ENCODE results near the gene SIDT2.
"Not testable (repeated sequence)": the region's sequence is repeated elsewhere in the genome, so short reads cannot be mapped to it uniquely, and the experiment has no call there.

The SIDT2 gene

GRCh38 chr11:117205211-117205818 lies 26.8 kb downstream of the SIDT2 start:
- no peak for DNase-seq

- DNase-seq = not testable (repeated sequence)
These were observed 27.6 kb downstream of the SIDT2 start for GRCh38 chr11:117206111-117206510.

DNA sequence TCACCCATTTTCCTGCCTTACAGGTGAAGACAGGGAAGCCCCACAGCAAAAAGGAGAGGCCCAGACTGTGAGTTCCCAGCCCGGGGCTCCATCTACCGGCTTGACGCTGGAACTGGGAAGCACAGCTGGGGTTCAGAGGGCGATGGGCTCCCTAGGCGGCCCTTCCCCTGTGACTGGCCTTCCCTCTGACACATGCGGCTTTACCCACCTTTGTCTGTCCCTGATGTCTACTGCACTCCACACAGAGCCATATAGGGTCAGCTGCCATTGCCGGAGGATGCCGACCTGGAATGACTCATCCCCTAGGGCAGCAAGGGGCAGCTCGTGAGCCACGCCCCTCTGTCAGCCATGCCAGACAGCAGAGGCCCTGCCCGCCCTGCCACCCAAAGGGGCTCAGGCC lies 28.3 kb downstream of the SIDT2 start:
- not testable (repeated sequence) for DNase-seq

- not testable (repeated sequence) for DNase-seq
These were observed 28.9 kb downstream of the SIDT2 start for GRCh38 chr11:117207481-117207880.

DNA sequence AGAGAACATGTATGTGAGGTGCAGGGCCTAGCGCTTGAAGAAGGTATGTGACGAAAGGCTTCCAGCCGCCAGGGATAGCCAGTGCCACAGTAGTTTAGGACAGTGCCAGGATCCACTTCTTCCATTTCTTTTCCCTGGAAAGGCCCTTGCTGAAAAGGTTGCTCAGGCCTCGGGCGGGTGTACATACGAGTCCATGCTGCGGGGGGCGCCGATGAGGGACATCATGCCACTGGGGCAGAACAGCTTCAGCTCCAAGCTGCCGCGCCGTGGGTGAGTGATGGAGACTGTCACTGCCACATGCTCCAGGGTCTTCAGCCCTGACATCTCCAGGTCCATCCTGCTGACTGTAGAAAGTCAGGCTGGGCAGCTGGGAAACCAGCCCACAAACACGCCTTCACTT lies 30.2 kb downstream of the SIDT2 start:
- DNase-seq = not testable (repeated sequence)

DNA sequence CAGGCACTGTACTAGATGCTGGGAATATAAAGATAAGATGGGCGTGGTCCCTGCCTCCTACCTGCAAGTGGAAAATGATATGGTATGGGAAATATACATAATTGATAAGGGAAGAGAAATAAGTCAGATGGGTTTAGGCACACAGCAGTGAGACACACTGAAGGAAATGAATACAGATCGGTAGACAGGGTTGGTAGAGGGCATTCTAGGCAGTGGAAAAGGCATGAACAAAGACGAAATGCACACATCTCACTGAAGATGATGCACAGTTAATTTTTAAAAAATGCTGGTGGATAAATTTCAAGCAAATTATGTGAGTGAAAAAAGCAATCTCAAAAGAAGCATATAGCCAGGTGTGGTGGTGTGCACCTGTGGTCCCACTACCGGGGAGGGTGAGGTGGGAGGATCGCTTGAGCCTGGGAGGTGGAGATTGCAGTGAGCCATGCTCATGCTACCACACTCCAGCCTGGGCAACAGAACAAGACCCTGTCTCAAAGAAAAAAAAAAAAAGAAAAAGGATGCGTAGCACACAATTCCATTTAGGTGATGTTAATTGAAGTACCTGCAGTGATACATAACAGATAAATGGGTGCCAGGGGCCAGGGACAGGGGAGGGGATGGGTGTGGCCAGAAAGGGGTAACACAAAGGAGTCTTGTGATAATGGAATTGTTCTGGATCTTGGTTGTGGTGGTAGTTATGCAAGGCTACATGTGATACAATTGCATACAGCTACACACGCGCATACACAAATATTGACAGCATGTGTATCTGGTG lies 31.0 kb downstream of the SIDT2 start:
- not testable (repeated sequence) for DNase-seq

GRCh38 chr11:117210620-117211019 lies 32.1 kb downstream of the SIDT2 start:
- DNase-seq = no peak

DNA sequence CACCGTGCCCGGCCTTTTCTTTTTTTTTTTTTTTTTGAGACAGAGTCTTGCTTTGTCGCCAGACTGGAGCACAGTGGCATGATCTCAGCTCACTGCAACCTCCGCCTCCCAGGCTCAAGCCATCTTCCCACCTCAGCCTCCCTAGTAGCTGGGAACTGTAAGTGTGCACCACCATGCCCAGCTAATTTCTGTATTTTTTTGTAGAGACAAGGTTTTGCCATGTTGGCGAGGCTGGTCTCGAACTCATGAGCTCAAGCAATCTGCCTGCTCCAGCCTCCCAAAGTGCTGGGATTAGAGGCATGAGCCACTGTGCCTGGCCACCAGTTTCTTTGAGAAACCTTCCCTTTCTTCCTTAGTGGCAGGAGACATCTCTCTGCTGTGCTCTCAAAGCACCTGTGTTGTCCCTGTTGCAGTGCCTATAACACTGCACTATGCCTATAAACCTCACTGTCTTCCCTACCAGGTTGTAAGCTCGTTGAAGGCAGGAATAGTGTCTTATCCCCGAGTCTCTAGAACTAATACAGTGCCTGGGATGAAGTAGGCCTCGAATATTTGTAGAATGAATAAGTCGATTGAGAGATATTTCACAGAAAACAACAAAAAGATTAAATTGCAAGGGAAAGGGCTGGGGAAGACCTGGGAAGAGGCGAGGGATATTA lies 34.3 kb downstream of the SIDT2 start:
- no peak for DNase-seq

GRCh38 chr11:117214404-117215110 lies 36.0 kb downstream of the SIDT2 start:
- DNase-seq = no peak

GRCh38 chr11:117217141-117218084 lies 38.9 kb downstream of the SIDT2 start:
- DNase-seq = no peak

- no peak for DNase-seq
These were observed 39.8 kb downstream of the SIDT2 start for GRCh38 chr11:117218133-117218915.

- DNase-seq = no peak
These were observed 40.5 kb downstream of the SIDT2 start for GRCh38 chr11:117219001-117219400.

GRCh38 chr11:117219455-117219854 lies 40.9 kb downstream of the SIDT2 start:
- no peak for DNase-seq

- no peak for DNase-seq
These were observed 41.5 kb downstream of the SIDT2 start for GRCh38 chr11:117219995-117220394.

DNA sequence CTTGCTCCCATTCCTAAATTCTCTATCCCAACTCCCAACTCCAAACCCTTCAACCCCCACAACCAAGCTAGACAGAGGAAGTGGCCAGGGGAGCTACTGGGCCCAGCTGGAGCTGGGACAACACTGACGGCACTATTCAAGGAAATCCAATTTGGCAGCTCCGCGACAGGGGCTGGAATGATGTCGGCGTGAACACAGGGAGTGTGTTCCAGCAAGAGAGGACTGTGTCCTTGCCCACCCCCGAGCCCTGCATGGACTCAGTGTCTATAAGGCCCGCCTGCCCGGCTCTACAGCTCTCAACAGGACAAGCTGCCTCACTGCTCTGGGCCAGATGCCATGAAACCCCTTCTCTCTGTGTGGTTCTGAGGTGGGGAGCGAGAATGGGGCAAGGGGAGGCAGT lies 42.0 kb downstream of the SIDT2 start:
- DNase-seq = no peak

- DNase-seq = peak; percentile 60
These were observed 42.6 kb downstream of the SIDT2 start for GRCh38 chr11:117220999-117221774.

DNA sequence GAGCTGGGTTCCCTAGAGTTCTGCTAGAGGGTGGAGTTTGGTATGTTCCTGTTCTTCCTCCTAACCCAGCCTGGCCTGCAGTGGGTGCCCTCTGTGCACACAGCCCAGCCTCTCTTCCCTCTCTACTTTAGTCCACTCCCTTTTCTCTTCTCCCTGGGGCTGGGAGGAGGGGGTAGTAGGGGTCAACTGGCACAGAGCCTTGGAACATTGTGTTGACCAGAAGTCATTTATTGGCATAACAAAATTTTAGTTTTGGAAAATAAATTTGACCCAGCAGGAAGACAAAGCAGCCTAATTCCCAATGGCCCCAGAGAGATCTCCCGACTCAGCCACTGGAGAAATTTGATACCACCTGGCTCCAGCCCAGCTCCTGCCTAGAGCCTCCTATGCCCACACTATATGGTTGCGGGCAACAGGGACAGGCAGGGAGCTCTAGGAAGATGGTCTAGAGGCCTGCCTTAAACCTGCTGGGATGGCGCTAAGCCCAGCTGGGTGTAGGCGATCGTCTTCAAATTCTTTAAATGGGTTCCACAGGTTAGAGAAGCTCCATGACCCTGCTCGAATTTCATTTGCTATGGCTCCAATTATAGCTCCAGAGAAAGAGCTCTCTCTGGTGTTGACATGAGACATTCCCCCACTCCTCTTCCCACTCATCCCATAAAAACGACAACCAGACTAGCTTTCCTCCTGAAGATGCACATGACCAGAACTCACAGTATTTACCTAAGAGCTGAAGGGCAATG lies 43.4 kb downstream of the SIDT2 start:
- peak; percentile 91 for DNase-seq

DNA sequence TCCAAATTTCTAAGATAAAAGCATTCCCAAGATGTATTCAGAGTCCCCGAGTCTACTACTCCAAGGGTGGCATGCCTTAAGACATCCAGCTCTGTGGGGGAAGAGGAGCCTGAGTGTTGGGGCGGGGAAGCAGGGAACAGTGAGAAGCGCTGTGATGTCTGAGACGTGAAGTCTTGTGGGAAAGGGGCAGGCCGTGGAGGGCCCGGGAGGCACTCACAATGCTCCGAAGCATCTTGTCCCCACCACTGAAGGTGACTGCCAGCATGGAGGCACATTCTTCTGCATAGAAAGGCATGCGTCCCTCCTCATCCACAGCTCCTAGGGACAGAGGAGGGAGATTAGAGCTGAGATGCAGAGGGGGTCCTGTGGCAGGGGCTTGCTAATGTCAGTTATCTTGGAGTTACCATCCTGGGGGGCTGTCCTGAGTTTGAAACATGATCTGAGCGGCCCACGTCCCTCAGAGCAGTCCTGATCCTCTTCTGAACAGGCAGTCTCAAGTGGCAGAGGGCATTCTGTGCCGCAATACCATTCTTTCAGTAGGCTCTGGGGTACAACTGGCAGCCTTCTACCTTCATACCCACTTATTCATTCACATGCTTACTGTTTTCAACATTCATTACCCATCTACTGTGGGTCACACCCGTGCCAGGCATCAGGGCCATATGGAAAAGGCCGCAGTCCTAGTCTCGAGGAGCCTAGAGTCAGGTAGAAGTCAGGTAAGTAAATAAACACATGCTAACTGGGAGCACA lies 44.6 kb downstream of the SIDT2 start:
- no peak for DNase-seq

Data from NCI-H1092 (cell line).